HepG2 (cell line): ENCODE results near the gene TOP2A. TPM values are rescaled to one million over a fixed set of nuclear protein-coding genes. Genes with fewer than 3 reads are reported as not detected.
A peak's percentile ranks its signal among the peaks of the same experiment; 100 is the strongest.

Experiments
- DR1 ChIP-seq: sonication (generic); formaldehyde crosslinking; IDR thresholded peaks from 2 replicates; pipeline ENCODE4 v1.8.0; 2021; ENCODE audit warnings: mild to moderate bottlenecking, missing genetic modification reagents, inconsistent platforms
- DZIP1 ChIP-seq: sonication (generic); formaldehyde crosslinking; IDR thresholded peaks from 2 replicates; pipeline ENCODE4 v1.5.0; 2020; ENCODE audit warnings: mild to moderate bottlenecking, missing genetic modification reagents
- KAT2B ChIP-seq: fragments of 150-350 bp; IDR thresholded peaks from 2 replicates; pipeline ENCODE4 v1.6.1; 2014; ENCODE audit warnings: low read depth, low read length, borderline replicate concordance
- MAFF ChIP-seq: IDR thresholded peaks from 2 replicates; pipeline ENCODE4 v1.6.1; 2011; ENCODE audit warnings: low read depth, low read length, improper control_type of control experiment
- MAZ ChIP-seq, 2 experiments: sonication (generic) in 1 of 2; formaldehyde crosslinking in 1 of 2; IDR thresholded peaks; 2 replicates each; pipeline versions ENCODE4 v1.5.0 to v1.6.1; 2012 to 2020; ENCODE audit warnings: low read depth in 2 of 2, mild to moderate bottlenecking in 2 of 2, borderline replicate concordance in 1 of 2, improper control_type of control experiment in 1 of 2, low read length in 1 of 2, missing genetic modification reagents in 1 of 2, moderate library complexity in 1 of 2
- NFYC ChIP-seq: IDR thresholded peaks from 2 replicates; pipeline ENCODE4 v1.6.1; 2016; ENCODE audit warnings: missing genetic modification reagents, missing compliant biosample characterization
- PCBP1 ChIP-seq: fragments of 200-400 bp; formaldehyde crosslinking; IDR thresholded peaks from 2 replicates; pipeline ENCODE4 v1.6.1; 2017; ENCODE audit warnings: mild to moderate bottlenecking, low read depth, low read length, borderline replicate concordance
- POLR2G ChIP-seq: fragments of 200-400 bp; formaldehyde crosslinking; IDR thresholded peaks from 2 replicates; pipeline ENCODE4 v1.6.1; 2018; ENCODE audit warnings: mild to moderate bottlenecking, low read depth, low read length, moderate library complexity
- RBAK ChIP-seq: sonication (generic); formaldehyde crosslinking; IDR thresholded peaks from 2 replicates; pipeline ENCODE4 v1.5.1; 2020; ENCODE audit warnings: mild to moderate bottlenecking, missing genetic modification reagents
- SALL1 ChIP-seq: sonication (generic); formaldehyde crosslinking; IDR thresholded peaks from 2 replicates; pipeline ENCODE4 v1.8.0; 2022; ENCODE audit warnings: mild to moderate bottlenecking, missing genetic modification reagents
- ZNF496 ChIP-seq: sonication (generic); formaldehyde crosslinking; IDR thresholded peaks from 2 replicates; pipeline ENCODE4 v1.8.1; 2023; ENCODE audit warnings: mild to moderate bottlenecking, moderate library complexity, missing genetic modification reagents; ENCODE audit not compliant: insufficient replicate concordance
- ZNF510 ChIP-seq: sonication (generic); formaldehyde crosslinking; IDR thresholded peaks from 2 replicates; pipeline ENCODE4 v1.4.0; 2020; ENCODE audit warnings: low read depth, mild to moderate bottlenecking, missing genetic modification reagents
- ZNF652 ChIP-seq: IDR thresholded peaks from 2 replicates; pipeline ENCODE4 v1.6.1; 2016; ENCODE audit warnings: low read depth, borderline replicate concordance
- ZSCAN20 ChIP-seq: sonication (generic); formaldehyde crosslinking; IDR thresholded peaks from 2 replicates; pipeline ENCODE4 v1.4.0; 2020; ENCODE audit warnings: missing genetic modification reagents, mild to moderate bottlenecking, borderline replicate concordance
- polyA plus RNA-seq, 8 experiments: library from polyadenylated mRNA; depleted of rRNA in 3 of 8; stranded (reverse) in 7 of 8; unstranded in 1 of 8; fragments of >200 nt; fragmentation: Illumina TruSeq in 4 of 8; extraction: Trizol in 4 of 8; gene quantifications; 2 replicates each; pipeline versions ENCODE4 v1.2.1 to v1.2.3, GENCODE V29; 2011 to 2016; ENCODE audit warnings: low read depth in 4 of 8, missing spikeins in 1 of 8, mixed read lengths in 1 of 8; ENCODE audit not compliant: insufficient read depth in 1 of 8
- total RNA-seq, 5 experiments: library from RNA; depleted of rRNA; stranded (reverse); fragments of >200 nt; fragmentation: Illumina TruSeq; extraction: Trizol; gene quantifications; 2 replicates each; pipeline ENCODE4 v1.2.3, GENCODE V29; 2016; ENCODE audit warnings: low read depth in 1 of 5
- TF ChIP-seq, protein P1 (sequence below): sonication (generic); formaldehyde crosslinking; IDR thresholded peaks from 2 replicates; pipeline ENCODE4 v1.5.1; 2020; ENCODE audit warnings: missing genetic modification reagents, mild to moderate bottlenecking, borderline replicate concordance
- TF ChIP-seq, protein P2 (sequence below), 2 experiments: fragments of 450-650 bp in 1 of 2; sonication (generic) in 1 of 2; formaldehyde crosslinking; IDR thresholded peaks; 2 replicates each; pipeline versions ENCODE4 v1.5.0 to v1.8.0; 2020 to 2022; ENCODE audit warnings: mild to moderate bottlenecking in 1 of 2, missing genetic modification reagents in 1 of 2
- TF ChIP-seq, protein P3 (sequence below): sonication (generic); formaldehyde crosslinking; IDR thresholded peaks from 2 replicates; pipeline ENCODE4 v1.4.0; 2020; ENCODE audit warnings: low read depth, missing genetic modification reagents

The TOP2A gene
- total and polyA plus RNA-seq, 2 of the 13 experiments (the other 11 are each of a cell fraction or from before 2014, with no cell fraction given): 108 to 327 TPM

DNA sequence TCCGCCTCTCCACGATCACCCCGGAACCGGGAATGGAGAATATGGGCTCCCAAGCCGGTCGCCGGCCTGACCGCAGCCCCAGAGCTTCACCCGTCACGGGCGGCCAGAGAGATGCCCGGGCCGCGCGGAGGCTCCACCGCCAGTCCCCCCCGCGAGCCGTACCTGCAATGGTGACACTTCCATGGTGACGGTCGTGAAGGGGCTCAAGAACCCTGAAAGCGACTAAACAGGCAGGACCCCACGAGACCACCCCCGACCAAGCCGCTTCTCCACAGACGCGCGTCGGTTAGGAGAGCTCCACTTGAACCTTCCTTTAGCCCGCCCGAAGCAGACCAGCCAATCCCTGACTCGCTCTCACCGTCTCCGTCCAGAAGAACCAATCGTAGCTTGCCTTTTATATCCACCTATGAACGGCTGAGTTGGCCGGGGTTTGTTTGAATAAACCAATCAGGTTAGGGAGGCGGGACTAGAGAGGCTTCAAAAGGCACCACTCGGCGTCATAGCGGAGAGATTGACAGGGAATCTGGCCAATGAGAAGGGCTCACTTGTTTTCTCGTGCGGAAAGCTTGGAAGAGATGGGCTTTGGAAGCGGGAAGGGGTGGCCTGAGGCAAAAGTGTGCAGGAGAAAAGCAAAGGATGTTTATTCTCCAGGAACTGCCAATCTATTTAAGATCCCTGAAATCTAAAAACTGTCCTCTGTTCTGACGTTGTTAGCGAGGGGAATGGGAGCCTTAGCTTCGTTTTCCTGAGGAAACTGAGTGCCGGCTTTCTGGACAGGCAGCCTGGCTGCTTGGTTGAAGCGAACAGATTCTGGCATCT is at the start of gene TOP2A (continued):
- TF ChIP-seq, protein P1, sequence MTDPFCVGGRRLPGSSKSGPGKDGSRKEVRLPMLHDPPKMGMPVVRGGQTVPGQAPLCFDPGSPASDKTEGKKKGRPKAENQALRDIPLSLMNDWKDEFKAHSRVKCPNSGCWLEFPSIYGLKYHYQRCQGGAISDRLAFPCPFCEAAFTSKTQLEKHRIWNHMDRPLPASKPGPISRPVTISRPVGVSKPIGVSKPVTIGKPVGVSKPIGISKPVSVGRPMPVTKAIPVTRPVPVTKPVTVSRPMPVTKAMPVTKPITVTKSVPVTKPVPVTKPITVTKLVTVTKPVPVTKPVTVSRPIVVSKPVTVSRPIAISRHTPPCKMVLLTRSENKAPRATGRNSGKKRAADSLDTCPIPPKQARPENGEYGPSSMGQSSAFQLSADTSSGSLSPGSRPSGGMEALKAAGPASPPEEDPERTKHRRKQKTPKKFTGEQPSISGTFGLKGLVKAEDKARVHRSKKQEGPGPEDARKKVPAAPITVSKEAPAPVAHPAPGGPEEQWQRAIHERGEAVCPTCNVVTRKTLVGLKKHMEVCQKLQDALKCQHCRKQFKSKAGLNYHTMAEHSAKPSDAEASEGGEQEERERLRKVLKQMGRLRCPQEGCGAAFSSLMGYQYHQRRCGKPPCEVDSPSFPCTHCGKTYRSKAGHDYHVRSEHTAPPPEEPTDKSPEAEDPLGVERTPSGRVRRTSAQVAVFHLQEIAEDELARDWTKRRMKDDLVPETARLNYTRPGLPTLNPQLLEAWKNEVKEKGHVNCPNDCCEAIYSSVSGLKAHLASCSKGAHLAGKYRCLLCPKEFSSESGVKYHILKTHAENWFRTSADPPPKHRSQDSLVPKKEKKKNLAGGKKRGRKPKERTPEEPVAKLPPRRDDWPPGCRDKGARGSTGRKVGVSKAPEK (CRISPR knock-in tag): 0 out of 2 replicates have a peak, but pooled peaks have one; percentile 16
- TF ChIP-seq NFYC (CRISPR knock-in tag): peak; percentile 99
- TF ChIP-seq, protein P2, sequence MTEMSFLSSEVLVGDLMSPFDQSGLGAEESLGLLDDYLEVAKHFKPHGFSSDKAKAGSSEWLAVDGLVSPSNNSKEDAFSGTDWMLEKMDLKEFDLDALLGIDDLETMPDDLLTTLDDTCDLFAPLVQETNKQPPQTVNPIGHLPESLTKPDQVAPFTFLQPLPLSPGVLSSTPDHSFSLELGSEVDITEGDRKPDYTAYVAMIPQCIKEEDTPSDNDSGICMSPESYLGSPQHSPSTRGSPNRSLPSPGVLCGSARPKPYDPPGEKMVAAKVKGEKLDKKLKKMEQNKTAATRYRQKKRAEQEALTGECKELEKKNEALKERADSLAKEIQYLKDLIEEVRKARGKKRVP (CRISPR knock-in tag; IDR thresholded peaks at IDR 0.05): peak in 1 of 2 experiments; percentile 82; a peak in 2 of 4 replicates
- peak; percentile 32; the same call in 1 of the 2 replicates for TF ChIP-seq SALL1 (CRISPR knock-in tag)
- no peak for TF ChIP-seq RBAK (CRISPR knock-in tag)
- no peak for TF ChIP-seq ZNF652
- peak; percentile 65; the same call in 1 of the 2 replicates for TF ChIP-seq DR1 (CRISPR knock-in tag)
- TF ChIP-seq KAT2B: no peak
- no peak for TF ChIP-seq DZIP1 (CRISPR knock-in tag)
- peak; percentile 93 for TF ChIP-seq POLR2G
- 0 out of 2 replicates have a peak, but pooled peaks have one; percentile 54 for TF ChIP-seq ZNF510 (CRISPR knock-in tag)
- 0 out of 2 replicates have a peak, but pooled peaks have one; percentile 22 for TF ChIP-seq ZSCAN20 (CRISPR knock-in tag)
- TF ChIP-seq, protein P3, sequence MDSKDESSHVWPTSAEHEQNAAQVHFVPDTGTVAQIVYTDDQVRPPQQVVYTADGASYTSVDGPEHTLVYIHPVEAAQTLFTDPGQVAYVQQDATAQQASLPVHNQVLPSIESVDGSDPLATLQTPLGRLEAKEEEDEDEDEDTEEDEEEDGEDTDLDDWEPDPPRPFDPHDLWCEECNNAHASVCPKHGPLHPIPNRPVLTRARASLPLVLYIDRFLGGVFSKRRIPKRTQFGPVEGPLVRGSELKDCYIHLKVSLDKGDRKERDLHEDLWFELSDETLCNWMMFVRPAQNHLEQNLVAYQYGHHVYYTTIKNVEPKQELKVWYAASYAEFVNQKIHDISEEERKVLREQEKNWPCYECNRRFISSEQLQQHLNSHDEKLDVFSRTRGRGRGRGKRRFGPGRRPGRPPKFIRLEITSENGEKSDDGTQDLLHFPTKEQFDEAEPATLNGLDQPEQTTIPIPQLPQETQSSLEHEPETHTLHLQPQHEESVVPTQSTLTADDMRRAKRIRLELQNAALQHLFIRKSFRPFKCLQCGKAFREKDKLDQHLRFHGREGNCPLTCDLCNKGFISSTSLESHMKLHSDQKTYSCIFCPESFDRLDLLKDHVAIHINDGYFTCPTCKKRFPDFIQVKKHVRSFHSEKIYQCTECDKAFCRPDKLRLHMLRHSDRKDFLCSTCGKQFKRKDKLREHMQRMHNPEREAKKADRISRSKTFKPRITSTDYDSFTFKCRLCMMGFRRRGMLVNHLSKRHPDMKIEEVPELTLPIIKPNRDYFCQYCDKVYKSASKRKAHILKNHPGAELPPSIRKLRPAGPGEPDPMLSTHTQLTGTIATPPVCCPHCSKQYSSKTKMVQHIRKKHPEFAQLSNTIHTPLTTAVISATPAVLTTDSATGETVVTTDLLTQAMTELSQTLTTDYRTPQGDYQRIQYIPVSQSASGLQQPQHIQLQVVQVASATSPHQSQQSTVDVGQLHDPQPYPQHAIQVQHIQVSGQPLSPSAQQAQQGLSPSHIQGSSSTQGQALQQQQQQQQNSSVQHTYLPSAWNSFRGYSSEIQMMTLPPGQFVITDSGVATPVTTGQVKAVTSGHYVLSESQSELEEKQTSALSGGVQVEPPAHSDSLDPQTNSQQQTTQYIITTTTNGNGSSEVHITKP (CRISPR knock-in tag): no peak; the same call in 1 of the 2 replicates
- no peak for TF ChIP-seq MAFF
- TF ChIP-seq MAZ (IDR thresholded peaks at IDR 0.05; ENCODE audit: borderline replicate concordance, low read depth, low read length): no peak
- no peak for TF ChIP-seq MAZ (CRISPR knock-in tag; IDR thresholded peaks at IDR 0.05; ENCODE audit: low read depth)
- peak; percentile 64; the same call in 1 of the 2 replicates for TF ChIP-seq PCBP1
- TF ChIP-seq ZNF496 (CRISPR knock-in tag): no peak
